Brain microvascular endothelial cell (primary cell): ENCODE data around the gene RAB4B.

ENCODE experiments used
- DNase-seq: peaks from one replicate; pipeline ENCODE4 v3.0.0-alpha.2; 2020
- H3K27ac ChIP-seq: fragments of 250-450 bp; sonication (Bioruptor Pico); 2 replicates; pipeline ENCODE4 v1.5.1; 2020; ENCODE audit warnings: mild to moderate bottlenecking, moderate library complexity
- H3K27me3 ChIP-seq: fragments of 250-450 bp; sonication (Bioruptor Pico); replicated peaks from 2 replicates; pipeline ENCODE4 v1.5.1; 2020; ENCODE audit warnings: mild to moderate bottlenecking
- H3K36me3 ChIP-seq: fragments of 250-450 bp; sonication (Bioruptor Pico); replicated peaks from 2 replicates; pipeline ENCODE4 v1.5.1; 2020; ENCODE audit warnings: mild to moderate bottlenecking
- H3K4me3 ChIP-seq: 2 replicates; pipeline ENCODE4 v1.5.1; 2011; ENCODE audit warnings: low read depth, mild to moderate bottlenecking, control low read depth, low read length, moderate library complexity
- in situ Hi-C: cut with HindIII; loops from 2 replicates; pipeline ENCODE4 v1.10.0; 2017; ENCODE audit warnings: low sequenced_read_pairs, low pct_ligation_motif_present
- TF ChIP-seq, protein P1 (sequence below): IDR thresholded peaks from 2 replicates; pipeline ENCODE4 v1.5.1; 2011; ENCODE audit warnings: low read depth, mild to moderate bottlenecking, moderate library complexity, low read length, control low read depth, inconsistent platforms; ENCODE audit errors: missing control alignments

RAB4B gene

DNA sequence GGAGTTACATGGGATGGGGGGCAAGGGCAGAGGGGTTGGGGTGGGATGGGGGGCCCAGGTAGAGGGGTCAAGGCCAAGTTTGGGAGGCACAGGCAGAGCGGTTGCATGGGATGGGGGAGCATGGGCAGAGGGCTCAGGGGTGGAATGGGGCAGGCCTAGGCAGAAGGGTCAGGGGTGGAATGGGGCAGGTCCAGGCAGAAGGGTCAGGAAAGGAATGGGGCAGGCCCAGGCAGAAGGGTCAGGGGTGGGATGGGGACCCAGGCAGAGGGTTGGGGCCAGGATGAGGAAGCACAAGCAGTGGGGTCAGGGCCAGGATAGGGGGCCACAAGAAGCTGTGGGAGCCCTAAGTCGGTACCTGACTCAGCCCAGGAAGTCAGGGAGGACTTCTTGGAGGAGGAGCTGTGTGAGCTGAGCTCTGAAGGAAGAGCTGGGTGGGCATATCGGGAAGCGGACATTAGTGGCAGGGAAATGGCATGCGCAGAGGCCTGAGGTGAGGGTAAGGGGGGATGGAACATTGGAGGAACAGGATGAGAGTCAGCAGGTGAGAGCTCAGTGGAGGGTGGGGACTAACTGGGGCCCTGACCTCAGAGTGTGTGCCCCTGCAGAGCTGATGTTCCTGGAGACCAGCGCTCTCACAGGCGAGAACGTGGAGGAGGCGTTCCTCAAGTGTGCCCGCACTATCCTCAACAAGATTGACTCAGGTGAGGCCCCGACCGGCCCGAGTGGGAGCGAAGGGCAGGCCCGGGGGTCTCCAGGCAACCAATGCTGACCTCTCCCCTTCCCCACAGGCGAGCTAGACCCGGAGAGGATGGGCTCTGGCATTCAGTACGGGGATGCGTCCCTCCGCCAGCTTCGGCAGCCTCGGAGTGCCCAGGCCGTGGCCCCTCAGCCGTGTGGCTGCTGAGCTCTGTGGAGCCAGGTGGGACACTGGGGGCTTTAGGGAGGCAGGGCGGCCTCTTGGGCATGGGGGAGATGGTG is 8.3 kb downstream of the RAB4B start:
- in situ Hi-C loops, result no loop called here
- Histone ChIP-seq H3K4me3 (no peak overlapping the region), H3K27me3 (no peaks in the 10 kb centered on the region), H3K36me3 (no peaks in the 10 kb centered on the region), H3K27ac (no peak overlapping the region)
- DNase-seq, result no peak
- TF ChIP-seq, protein P1, sequence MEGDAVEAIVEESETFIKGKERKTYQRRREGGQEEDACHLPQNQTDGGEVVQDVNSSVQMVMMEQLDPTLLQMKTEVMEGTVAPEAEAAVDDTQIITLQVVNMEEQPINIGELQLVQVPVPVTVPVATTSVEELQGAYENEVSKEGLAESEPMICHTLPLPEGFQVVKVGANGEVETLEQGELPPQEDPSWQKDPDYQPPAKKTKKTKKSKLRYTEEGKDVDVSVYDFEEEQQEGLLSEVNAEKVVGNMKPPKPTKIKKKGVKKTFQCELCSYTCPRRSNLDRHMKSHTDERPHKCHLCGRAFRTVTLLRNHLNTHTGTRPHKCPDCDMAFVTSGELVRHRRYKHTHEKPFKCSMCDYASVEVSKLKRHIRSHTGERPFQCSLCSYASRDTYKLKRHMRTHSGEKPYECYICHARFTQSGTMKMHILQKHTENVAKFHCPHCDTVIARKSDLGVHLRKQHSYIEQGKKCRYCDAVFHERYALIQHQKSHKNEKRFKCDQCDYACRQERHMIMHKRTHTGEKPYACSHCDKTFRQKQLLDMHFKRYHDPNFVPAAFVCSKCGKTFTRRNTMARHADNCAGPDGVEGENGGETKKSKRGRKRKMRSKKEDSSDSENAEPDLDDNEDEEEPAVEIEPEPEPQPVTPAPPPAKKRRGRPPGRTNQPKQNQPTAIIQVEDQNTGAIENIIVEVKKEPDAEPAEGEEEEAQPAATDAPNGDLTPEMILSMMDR, result no peak

DNA sequence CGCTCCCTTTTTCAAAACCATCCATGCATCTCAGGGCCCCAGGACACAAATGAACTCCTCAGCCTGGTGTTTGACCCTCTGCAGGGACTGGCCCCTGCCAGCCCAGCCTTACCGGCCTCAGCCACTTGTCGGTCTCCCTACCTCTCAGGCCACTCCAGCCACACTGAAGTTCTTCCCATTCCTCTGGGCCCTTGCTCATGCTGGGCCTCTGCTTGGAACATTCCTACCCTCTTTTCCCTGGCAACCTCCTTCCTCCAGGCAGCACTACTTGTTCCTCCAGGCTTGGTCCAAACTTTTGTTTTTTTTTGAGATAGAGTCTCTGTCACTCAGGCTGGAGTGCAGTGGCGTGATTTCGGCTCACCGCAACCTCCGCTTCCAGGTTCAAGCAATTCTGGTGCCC is 13.3 kb downstream of the RAB4B start:
- DNase-seq, result no peak
- no peaks in the 10 kb centered on the region for H3K36me3 ChIP-seq
- TF ChIP-seq, protein P1, result no peak
- H3K4me3 ChIP-seq, result no peak overlapping the region
- no peak overlapping the region for H3K27ac ChIP-seq
- H3K27me3 ChIP-seq, result no peaks in the 10 kb centered on the region
- in situ Hi-C loops, result no loop called here

DNA sequence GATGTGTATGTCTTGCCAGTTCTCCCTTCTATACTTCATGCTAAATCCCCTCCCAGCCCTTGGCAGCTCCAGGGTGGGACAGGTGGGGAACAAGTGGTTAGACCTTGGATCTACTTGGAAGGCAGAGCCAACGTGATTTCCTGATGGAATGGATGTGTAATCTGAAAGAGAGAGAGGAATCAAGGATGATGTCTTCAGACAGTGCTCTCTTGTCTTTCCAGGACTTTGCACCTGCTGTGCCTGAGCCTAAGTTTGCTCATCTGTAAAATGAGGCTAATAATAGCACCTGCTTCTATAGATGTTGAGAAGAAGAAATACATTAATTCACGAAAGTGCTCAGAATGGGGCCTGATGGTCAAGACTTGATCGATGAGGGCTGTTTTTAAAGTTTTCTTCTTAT is 13.9 kb downstream of the RAB4B start:
- DNase-seq, result no peak
- no peaks in the 10 kb centered on the region for H3K27me3 ChIP-seq
- TF ChIP-seq, protein P1, result no peak
- in situ Hi-C loops, result no loop called here
- H3K36me3 ChIP-seq, result no peaks in the 10 kb centered on the region
- H3K4me3 ChIP-seq, result no peak overlapping the region
- no peak overlapping the region for H3K27ac ChIP-seq

DNA sequence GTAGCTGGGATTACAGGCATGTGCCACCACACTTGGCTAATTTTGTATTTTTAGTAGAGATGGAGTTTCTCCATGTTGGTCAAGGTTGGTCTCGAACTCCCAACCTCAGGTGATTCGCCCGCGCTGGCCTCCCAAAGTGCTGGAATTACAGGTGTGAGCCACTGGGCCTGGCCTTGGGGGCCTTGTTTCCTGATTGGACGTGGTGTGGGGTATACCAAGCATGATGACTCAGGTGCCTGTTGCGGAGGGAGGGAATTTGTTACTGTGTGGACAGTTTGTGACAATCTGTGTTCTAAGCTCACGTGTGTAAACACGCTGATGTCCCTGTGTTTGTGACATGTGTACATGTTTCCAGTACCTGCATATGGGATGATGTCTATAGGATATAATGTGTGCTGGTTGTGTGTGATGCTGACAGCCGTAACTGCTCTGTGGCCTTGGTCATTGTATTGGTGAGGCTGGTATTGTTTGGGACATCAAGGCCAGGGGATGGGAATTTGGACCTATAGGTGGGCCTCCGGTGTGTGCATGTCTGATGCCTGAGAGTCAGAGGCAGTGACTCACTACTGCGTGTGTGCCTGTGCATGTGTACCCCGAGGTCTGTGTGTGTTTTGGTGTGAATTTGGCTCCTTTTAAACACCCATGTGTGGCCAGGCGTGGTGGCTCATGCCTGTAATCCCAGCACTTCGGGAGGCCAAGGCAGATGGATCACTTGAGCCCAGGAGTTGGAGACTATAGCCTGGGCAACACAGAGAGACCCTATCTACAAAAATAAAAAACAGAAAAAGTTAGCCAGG is 19.3 kb downstream of the RAB4B start:
- TF ChIP-seq, protein P1, result no peak
- in situ Hi-C loops, result no loop called here
- no peak for DNase-seq
- Histone ChIP-seq H3K36me3 (peaks cover 14% of the 10 kb centered on the region), H3K4me3 (no peak overlapping the region), H3K27me3 (no peaks in the 10 kb centered on the region), H3K27ac (no peak overlapping the region)

DNA sequence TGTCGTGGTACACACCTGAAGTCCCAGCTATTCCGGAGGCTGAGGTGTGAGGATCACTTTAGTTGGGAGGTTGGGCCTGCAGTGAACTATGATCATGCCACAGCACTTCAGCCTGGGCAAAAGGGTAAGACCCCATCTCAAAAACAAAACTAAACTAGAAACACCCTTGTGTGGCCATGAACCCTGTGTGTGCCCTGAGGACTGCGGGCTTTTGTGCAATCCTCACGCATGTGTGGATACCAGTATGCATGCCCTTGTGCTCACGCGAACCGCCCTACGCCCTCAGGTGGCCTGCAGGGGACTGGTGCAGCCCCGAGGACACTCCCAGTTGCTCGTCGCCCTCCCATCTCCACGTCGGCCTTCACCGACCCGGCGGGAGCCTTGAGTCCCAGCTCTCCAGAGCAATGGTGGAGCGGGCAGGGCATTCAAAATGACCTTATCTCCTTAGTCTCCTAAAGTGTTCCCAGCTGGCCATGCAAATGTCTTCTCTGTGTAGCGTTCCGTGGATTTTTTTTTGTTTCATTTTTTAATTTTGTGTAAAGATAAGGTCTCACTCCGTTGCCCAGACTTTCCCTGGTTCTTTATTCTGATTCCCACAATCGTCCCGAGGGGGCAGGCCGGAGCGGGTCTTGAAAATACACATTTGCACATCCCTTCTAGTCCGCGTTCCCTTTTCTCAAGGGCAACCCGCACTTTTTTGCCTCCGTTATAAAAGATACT is 20.1 kb downstream of the RAB4B start:
- in situ Hi-C loops, result no loop called here

More for the DNA sequence above, 20.1 kb downstream of the RAB4B start:
- H3K27ac ChIP-seq, result peak overlapping the region; percentile 77
- TF ChIP-seq, protein P1, result peak; percentile 66
- H3K4me3 ChIP-seq, result peak overlapping the region; percentile 65
- DNase-seq, result peak; percentile 25
- peaks cover 14% of the 10 kb centered on the region for H3K36me3 ChIP-seq
- H3K27me3 ChIP-seq, result no peaks in the 10 kb centered on the region
